ENCODE data around the gene RPL39.
"Not testable (repeated sequence)": the region's sequence is repeated elsewhere in the genome, so short reads cannot be mapped to it uniquely, and the experiment has no call there.

RPL39 gene

GRCh38 chrX:119762718-119763117 lies 28.7 kb downstream of the RPL39 start:
- no peak for DNase-seq

GRCh38 chrX:119760026-119760877 lies 31.2 kb downstream of the RPL39 start:
- no peak for DNase-seq

- DNase-seq, result no peak
These were observed 32.1 kb downstream of the RPL39 start for GRCh38 chrX:119759248-119759766.

GRCh38 chrX:119758731-119759247 lies 32.6 kb downstream of the RPL39 start:
- no peak for DNase-seq

GRCh38 chrX:119757979-119758730 lies 33.3 kb downstream of the RPL39 start, which contains the start of gene SOWAHD:
SOWAHD (plus strand) TSS chrX:119758588; CDS start chrX:119758668, 80 bp downstream.
- no peak for DNase-seq

GRCh38 chrX:119757646-119757978 lies 33.8 kb downstream of the RPL39 start:
- no peak for DNase-seq

- DNase-seq, result no peak
These were observed 34.3 kb downstream of the RPL39 start for GRCh38 chrX:119756926-119757635.

- no peak for DNase-seq
These were observed 35.4 kb downstream of the RPL39 start for GRCh38 chrX:119755981-119756533.

GRCh38 chrX:119753639-119754257 lies 37.7 kb downstream of the RPL39 start:
- no peak for DNase-seq

GRCh38 chrX:119753001-119753400 lies 38.4 kb downstream of the RPL39 start:
- no peak for DNase-seq

- DNase-seq, result not testable (repeated sequence)
These were observed 40.7 kb downstream of the RPL39 start for GRCh38 chrX:119750751-119751150.

GRCh38 chrX:119750131-119750530 lies 41.3 kb downstream of the RPL39 start:
- not testable (repeated sequence) for DNase-seq

GRCh38 chrX:119745283-119745848 lies 46.1 kb downstream of the RPL39 start:
- DNase-seq, result no peak

GRCh38 chrX:119738742-119739141 lies 52.7 kb downstream of the RPL39 start:
- DNase-seq, result no peak
